GM23338 (cell line): ENCODE data around the gene INPP5A. TPM values are rescaled to one million over a fixed set of nuclear protein-coding genes. Genes with fewer than 3 reads are reported as not detected.

Experiments used
- ATAC-seq: fragments of 200-7000 bp; cut with Tn5 transposase; 3 replicates; pipeline ENCODE4 v1.9.1; 2020
- DNase-seq: peaks from one replicate; pipeline ENCODE4 v3.0.0-alpha.2; 2015; ENCODE audit warnings: low spot score
- H2AFZ ChIP-seq: fragments of 200-600 bp; sonication (generic); 2 replicates; pipeline ENCODE4 v1.8.0; 2016; ENCODE audit warnings: antibody characterized with exemption, mild to moderate bottlenecking, moderate library complexity
- H3F3A ChIP-seq: fragments of 200-600 bp; sonication (generic); replicated peaks from 2 replicates; pipeline ENCODE4 v1.8.0; 2017; ENCODE audit warnings: antibody characterized with exemption, mixed run types, low read depth
- H3K27ac ChIP-seq: fragments of 200-600 bp; sonication (generic); 2 replicates; pipeline ENCODE4 v1.6.1; 2016; ENCODE audit warnings: low read depth
- H3K27me3 ChIP-seq: fragments of 200-600 bp; sonication (generic); 2 replicates; pipeline ENCODE4 v1.8.0; 2016; ENCODE audit warnings: mild to moderate bottlenecking, mixed run types, moderate library complexity; ENCODE audit not compliant: insufficient read depth
- H3K36me3 ChIP-seq: fragments of 200-600 bp; sonication (generic); 2 replicates; pipeline ENCODE4 v1.8.0; 2016; ENCODE audit warnings: mild to moderate bottlenecking; ENCODE audit not compliant: insufficient read depth
- H3K4me1 ChIP-seq: fragments of 200-600 bp; sonication (generic); 2 replicates; pipeline ENCODE4 v1.8.0; 2016; ENCODE audit warnings: mild to moderate bottlenecking, moderate library complexity; ENCODE audit not compliant: insufficient read depth
- H3K4me2 ChIP-seq: fragments of 200-600 bp; sonication (generic); 2 replicates; pipeline ENCODE4 v1.7.1; 2017; ENCODE audit warnings: mixed run types
- H3K4me3 ChIP-seq: fragments of 200-600 bp; sonication (generic); 2 replicates; pipeline ENCODE4 v1.6.1; 2016; ENCODE audit warnings: mixed run types
- H3K79me2 ChIP-seq: fragments of 200-600 bp; sonication (generic); replicated peaks from 2 replicates; pipeline ENCODE4 v1.8.0; 2017; ENCODE audit warnings: mild to moderate bottlenecking; ENCODE audit not compliant: insufficient read depth
- H3K9me2 ChIP-seq: fragments of 200-600 bp; sonication (generic); 2 replicates; pipeline ENCODE4 v1.8.0; 2017; ENCODE audit not compliant: insufficient read depth
- H4K20me1 ChIP-seq: fragments of 200-600 bp; sonication (generic); replicated peaks from 2 replicates; pipeline ENCODE4 v1.8.0; 2017; ENCODE audit warnings: mild to moderate bottlenecking; ENCODE audit not compliant: insufficient read depth
- H3K27ac Mint-ChIP-seq: 2 replicates; pipeline ENCODE4 v1.8.0; 2020; ENCODE audit warnings: inconsistent platforms, mild to moderate bottlenecking, moderate library complexity, mixed read lengths
- H3K27me3 Mint-ChIP-seq: 3 replicates; pipeline ENCODE4 v1.8.0; 2022; ENCODE audit warnings: low read depth, mild to moderate bottlenecking, moderate library complexity, mixed read lengths, inconsistent platforms; ENCODE audit not compliant: insufficient read depth, poor library complexity
- H3K36me3 Mint-ChIP-seq: 3 replicates; pipeline ENCODE4 v1.8.0; 2021; ENCODE audit warnings: low read depth, mild to moderate bottlenecking, inconsistent platforms, moderate library complexity, mixed read lengths
- H3K4me1 Mint-ChIP-seq: 3 replicates; pipeline ENCODE4 v1.8.0; 2020; ENCODE audit warnings: mild to moderate bottlenecking, inconsistent platforms, mixed read lengths
- H3K4me3 Mint-ChIP-seq: 3 replicates; pipeline ENCODE4 v1.8.0; 2021; ENCODE audit warnings: moderate library complexity, mild to moderate bottlenecking, inconsistent platforms, mixed read lengths
- H3K9me3 Mint-ChIP-seq: 3 replicates; pipeline ENCODE4 v1.8.0; 2020; ENCODE audit warnings: moderate library complexity, mild to moderate bottlenecking, inconsistent platforms, mixed read lengths
- CTCF ChIP-seq, 2 experiments: fragments of 200-600 bp in 1 of 2; sonication (generic) in 1 of 2; conservative IDR thresholded peaks; 2 replicates each; pipeline versions ENCODE4 v1.5.1 to v1.6.1; 2016 to 2017; ENCODE audit warnings: antibody characterized with exemption in 2 of 2, low read depth in 2 of 2, mild to moderate bottlenecking in 2 of 2, moderate library complexity in 1 of 2
- EZH2 ChIP-seq: fragments of 200-600 bp; sonication (generic); IDR thresholded peaks from one replicate; pipeline ENCODE4 v1.8.0; 2017; ENCODE audit warnings: antibody characterized with exemption, mild to moderate bottlenecking, low read depth; ENCODE audit not compliant: unreplicated experiment
- EZH2phosphoT487 ChIP-seq: fragments of 200-600 bp; sonication (generic); IDR thresholded peaks from one replicate; pipeline ENCODE4 v1.8.1; 2018; ENCODE audit warnings: antibody characterized with exemption; ENCODE audit not compliant: unreplicated experiment
- JUNB ChIP-seq: IDR thresholded peaks from one replicate; pipeline ENCODE4 v1.6.1; 2016; ENCODE audit warnings: antibody characterized with exemption; ENCODE audit not compliant: unreplicated experiment
- NANOG ChIP-seq: IDR thresholded peaks from 2 replicates; pipeline ENCODE4 v1.6.1; 2016; ENCODE audit warnings: antibody characterized with exemption, borderline replicate concordance
- POLR2AphosphoS5 ChIP-seq: IDR thresholded peaks from 2 replicates; pipeline ENCODE4 v1.6.1; 2016; ENCODE audit warnings: antibody characterized with exemption, low read depth
- STAT1 ChIP-seq: IDR thresholded peaks from one replicate; pipeline ENCODE4 v1.6.1; 2016; ENCODE audit warnings: antibody characterized with exemption; ENCODE audit not compliant: unreplicated experiment
- ZNF114 ChIP-seq: fragments of 250-450 bp; sonication (Bioruptor Pico); IDR thresholded peaks from 2 replicates; pipeline ENCODE4 v1.5.0; 2020; ENCODE audit warnings: mild to moderate bottlenecking, moderate library complexity
- ZNF331 ChIP-seq: fragments of 250-450 bp; sonication (Bioruptor Pico); IDR thresholded peaks from 2 replicates; pipeline ENCODE4 v1.5.0; 2020; ENCODE audit warnings: low read depth, mild to moderate bottlenecking, moderate library complexity
- ZNF462 ChIP-seq: fragments of 250-450 bp; sonication (Bioruptor Pico); IDR thresholded peaks from 2 replicates; pipeline ENCODE4 v1.5.0; 2020; ENCODE audit warnings: mild to moderate bottlenecking, moderate library complexity
- polyA plus RNA-seq: library from polyadenylated mRNA; unstranded; fragments of >200 nt; fragmentation: Nextera tagmentation; extraction: Ambion mirVana; gene quantifications from 2 replicates; pipeline ENCODE4 v1.2.1, GENCODE V29; 2016
- total RNA-seq: library from RNA; depleted of rRNA; stranded (reverse); fragments of >200 nt; shearing (Covaris generic); gene quantifications from 2 replicates; pipeline ENCODE4 v1.2.3, GENCODE V29; 2014
- TF ChIP-seq, protein P1 (sequence below): IDR thresholded peaks from one replicate; pipeline ENCODE4 v1.6.1; 2018; ENCODE audit warnings: antibody characterized with exemption; ENCODE audit not compliant: unreplicated experiment
- TF ChIP-seq, protein P2 (sequence below): IDR thresholded peaks from 2 replicates; pipeline ENCODE4 v1.6.1; 2016; ENCODE audit warnings: antibody characterized with exemption

The INPP5A gene
- total and polyA plus RNA-seq, 2 experiments from 2014 or later, result 5.9 to 40.6 TPM

- TF ChIP-seq, protein P1, sequence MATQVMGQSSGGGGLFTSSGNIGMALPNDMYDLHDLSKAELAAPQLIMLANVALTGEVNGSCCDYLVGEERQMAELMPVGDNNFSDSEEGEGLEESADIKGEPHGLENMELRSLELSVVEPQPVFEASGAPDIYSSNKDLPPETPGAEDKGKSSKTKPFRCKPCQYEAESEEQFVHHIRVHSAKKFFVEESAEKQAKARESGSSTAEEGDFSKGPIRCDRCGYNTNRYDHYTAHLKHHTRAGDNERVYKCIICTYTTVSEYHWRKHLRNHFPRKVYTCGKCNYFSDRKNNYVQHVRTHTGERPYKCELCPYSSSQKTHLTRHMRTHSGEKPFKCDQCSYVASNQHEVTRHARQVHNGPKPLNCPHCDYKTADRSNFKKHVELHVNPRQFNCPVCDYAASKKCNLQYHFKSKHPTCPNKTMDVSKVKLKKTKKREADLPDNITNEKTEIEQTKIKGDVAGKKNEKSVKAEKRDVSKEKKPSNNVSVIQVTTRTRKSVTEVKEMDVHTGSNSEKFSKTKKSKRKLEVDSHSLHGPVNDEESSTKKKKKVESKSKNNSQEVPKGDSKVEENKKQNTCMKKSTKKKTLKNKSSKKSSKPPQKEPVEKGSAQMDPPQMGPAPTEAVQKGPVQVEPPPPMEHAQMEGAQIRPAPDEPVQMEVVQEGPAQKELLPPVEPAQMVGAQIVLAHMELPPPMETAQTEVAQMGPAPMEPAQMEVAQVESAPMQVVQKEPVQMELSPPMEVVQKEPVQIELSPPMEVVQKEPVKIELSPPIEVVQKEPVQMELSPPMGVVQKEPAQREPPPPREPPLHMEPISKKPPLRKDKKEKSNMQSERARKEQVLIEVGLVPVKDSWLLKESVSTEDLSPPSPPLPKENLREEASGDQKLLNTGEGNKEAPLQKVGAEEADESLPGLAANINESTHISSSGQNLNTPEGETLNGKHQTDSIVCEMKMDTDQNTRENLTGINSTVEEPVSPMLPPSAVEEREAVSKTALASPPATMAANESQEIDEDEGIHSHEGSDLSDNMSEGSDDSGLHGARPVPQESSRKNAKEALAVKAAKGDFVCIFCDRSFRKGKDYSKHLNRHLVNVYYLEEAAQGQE, result no peak
- no peak for TF ChIP-seq ZNF114 (CRISPR knock-in tag)
Observed at GRCh38 chr10:132743925-132744490, 206.4 kb downstream of the INPP5A start (continued).

GRCh38 chr10:132744839-132745238 lies 207.3 kb downstream of the INPP5A start:
- H3K27ac ChIP-seq, result no peak overlapping the region
- no peaks in the 10 kb centered on the region for H4K20me1 ChIP-seq
- Mint-ChIP-seq H3K36me3 (no peaks in the 10 kb centered on the region), H3K9me3 (no peaks in the 10 kb centered on the region; the same call in 2 of the 3 replicates), H3K27ac (no peak overlapping the region), H3K27me3 (peaks cover 2% of the 10 kb centered on the region), H3K4me1 (peaks cover 33% of the 10 kb centered on the region), H3K4me3 (no peak overlapping the region)
- no peaks in the 10 kb centered on the region for H3K27me3 ChIP-seq
- no peaks in the 10 kb centered on the region for H3K9me2 ChIP-seq
- H3K79me2 ChIP-seq, result no peaks in the 10 kb centered on the region
- no peak overlapping the region for H2AFZ ChIP-seq
- no peak overlapping the region for H3K4me2 ChIP-seq
- peaks cover 9% of the 10 kb centered on the region for H3K4me1 ChIP-seq
- H3F3A ChIP-seq, result 0 out of 2 replicates have a peak, but pooled peaks cover 3% of the 10 kb centered on the region
- DNase-seq, result no peak
- no peak overlapping the region for H3K4me3 ChIP-seq
- no peak for ATAC-seq
- no peaks in the 10 kb centered on the region for H3K36me3 ChIP-seq
- TF ChIP-seq ZNF462 (no peak), JUNB (no peak), CTCF (conservative IDR thresholded peaks at IDR 0.05; ENCODE audit: low read depth in 2 of 2) (no peak), NANOG (no peak), POLR2AphosphoS5 (no peak), EZH2phosphoT487 (no peak), ZNF114 (CRISPR knock-in tag) (no peak), ZNF331 (CRISPR knock-in tag) (no peak), STAT1 (no peak), EZH2 (no peak)
- TF ChIP-seq, protein P2, sequence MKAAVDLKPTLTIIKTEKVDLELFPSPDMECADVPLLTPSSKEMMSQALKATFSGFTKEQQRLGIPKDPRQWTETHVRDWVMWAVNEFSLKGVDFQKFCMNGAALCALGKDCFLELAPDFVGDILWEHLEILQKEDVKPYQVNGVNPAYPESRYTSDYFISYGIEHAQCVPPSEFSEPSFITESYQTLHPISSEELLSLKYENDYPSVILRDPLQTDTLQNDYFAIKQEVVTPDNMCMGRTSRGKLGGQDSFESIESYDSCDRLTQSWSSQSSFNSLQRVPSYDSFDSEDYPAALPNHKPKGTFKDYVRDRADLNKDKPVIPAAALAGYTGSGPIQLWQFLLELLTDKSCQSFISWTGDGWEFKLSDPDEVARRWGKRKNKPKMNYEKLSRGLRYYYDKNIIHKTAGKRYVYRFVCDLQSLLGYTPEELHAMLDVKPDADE, result no peak
